ENCODE data around the gene DCLK2.

DNA sequence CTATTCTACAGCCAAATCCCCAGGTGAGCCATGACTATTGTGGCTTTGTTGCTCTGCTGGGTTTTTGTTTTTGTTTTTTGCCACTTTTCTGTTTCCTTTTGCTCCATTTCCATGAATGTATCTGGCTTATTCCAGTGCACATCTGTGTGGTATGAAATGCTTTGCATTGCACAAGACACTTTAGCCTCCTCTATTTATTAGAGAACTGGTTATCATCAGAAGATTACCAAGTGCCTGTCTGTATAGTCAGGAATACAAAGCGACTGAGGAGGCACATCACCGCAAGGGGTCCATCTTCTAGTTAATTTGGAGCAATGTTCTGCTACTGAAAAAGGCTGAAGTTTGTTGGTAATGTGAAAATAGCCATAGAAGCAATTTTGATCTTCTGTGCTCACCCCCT is 120.8 kb downstream of the DCLK2 start:
- TF ChIP-seq POLR2AphosphoS5 (IDR thresholded peaks at IDR 0.05) (no peak), CTCF (IDR thresholded peaks at IDR 0.05; ENCODE audit: poor library complexity, severe bottlenecking) (no peak), EP300 (conservative IDR thresholded peaks at IDR 0.05; ENCODE audit: poor library complexity, severe bottlenecking) (no peak)
